GM19467 (cell line): Measurements from ENCODE around the gene BLOC1S4.
"Not testable (repeated sequence)": the region's sequence is repeated elsewhere in the genome, so short reads cannot be mapped to it uniquely, and the experiment has no call there.

Source experiments
- ATAC-seq: cut with Tn5 transposase; IDR thresholded peaks from one replicate; pipeline ENCODE4 v1.9.1; 2021; ENCODE audit warnings: mild to moderate bottlenecking, moderate library complexity; ENCODE audit not compliant: unreplicated experiment

BLOC1S4 gene

GRCh38 chr4:6734165-6734786, 18.3 kb downstream of the BLOC1S4 start:
- no peak for ATAC-seq

GRCh38 chr4:6739920-6740319, 23.9 kb downstream of the BLOC1S4 start:
- no peak for ATAC-seq

- no peak for ATAC-seq
Observed at GRCh38 chr4:6740347-6740746, 24.4 kb downstream of the BLOC1S4 start.

- no peak for ATAC-seq
Observed at GRCh38 chr4:6742507-6742906, 26.5 kb downstream of the BLOC1S4 start.

- no peak for ATAC-seq
Observed at GRCh38 chr4:6742989-6743388, 27.0 kb downstream of the BLOC1S4 start.

GRCh38 chr4:6746721-6747293, 30.8 kb downstream of the BLOC1S4 start:
- ATAC-seq, result no peak

- no peak for ATAC-seq
Observed at GRCh38 chr4:6747294-6748051, 31.5 kb downstream of the BLOC1S4 start.

- ATAC-seq, result no peak
Observed at GRCh38 chr4:6748286-6748685, 32.3 kb downstream of the BLOC1S4 start.

GRCh38 chr4:6749340-6750171, 33.6 kb downstream of the BLOC1S4 start:
- no peak for ATAC-seq

GRCh38 chr4:6750286-6751221, 34.6 kb downstream of the BLOC1S4 start:
- no peak for ATAC-seq

- ATAC-seq, result no peak
Observed at GRCh38 chr4:6751611-6752485, 35.9 kb downstream of the BLOC1S4 start.

- ATAC-seq, result no peak
Observed at GRCh38 chr4:6752486-6752829, 36.5 kb downstream of the BLOC1S4 start.

GRCh38 chr4:6753103-6753560, 37.2 kb downstream of the BLOC1S4 start:
- no peak for ATAC-seq

- no peak for ATAC-seq
Observed at GRCh38 chr4:6753891-6754290, 37.9 kb downstream of the BLOC1S4 start.

GRCh38 chr4:6754481-6755087, 38.6 kb downstream of the BLOC1S4 start:
- no peak for ATAC-seq

GRCh38 chr4:6755088-6755753, 39.2 kb downstream of the BLOC1S4 start:
- ATAC-seq, result no peak

- ATAC-seq, result not testable (repeated sequence)
Observed at GRCh38 chr4:6756345-6756744, 40.4 kb downstream of the BLOC1S4 start.

- ATAC-seq, result no peak
Observed at GRCh38 chr4:6758728-6759127, 42.8 kb downstream of the BLOC1S4 start.
